ENCODE data around the gene RGS14.

Gene RGS14

DNA sequence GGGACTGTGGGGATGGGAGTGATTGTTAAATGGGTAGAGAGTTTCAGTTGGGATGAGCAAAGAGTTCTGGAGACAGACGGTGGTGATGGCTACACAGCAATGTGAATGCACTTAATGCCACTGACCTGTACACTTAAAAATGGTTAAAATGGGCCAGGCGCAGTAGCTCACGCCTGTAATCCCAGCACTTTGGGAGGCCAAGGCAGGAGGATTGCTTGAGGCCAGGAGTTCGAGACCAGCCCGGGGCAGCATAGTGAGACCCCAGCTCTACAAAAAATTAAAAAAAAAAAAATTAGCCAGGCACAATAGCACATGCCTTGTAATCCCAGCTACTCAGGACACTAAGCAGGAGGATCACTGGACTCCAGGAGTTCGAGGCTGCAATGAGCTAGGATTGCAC, 13.9 kb upstream of the RGS14 start:
- peaks cover 83% of the 10 kb centered on the region for H3K79me2 ChIP-seq (ENCODE audit: insufficient read depth, low read length)
- H3K36me3 ChIP-seq (ENCODE audit: low read length), result peaks cover 15% of the 10 kb centered on the region; the same call in 1 of the 2 replicates
- TF ChIP-seq EZH2phosphoT487 (conservative IDR thresholded peaks at IDR 0.05; ENCODE audit: low read length), result no peak
- TF ChIP-seq, protein P1, sequence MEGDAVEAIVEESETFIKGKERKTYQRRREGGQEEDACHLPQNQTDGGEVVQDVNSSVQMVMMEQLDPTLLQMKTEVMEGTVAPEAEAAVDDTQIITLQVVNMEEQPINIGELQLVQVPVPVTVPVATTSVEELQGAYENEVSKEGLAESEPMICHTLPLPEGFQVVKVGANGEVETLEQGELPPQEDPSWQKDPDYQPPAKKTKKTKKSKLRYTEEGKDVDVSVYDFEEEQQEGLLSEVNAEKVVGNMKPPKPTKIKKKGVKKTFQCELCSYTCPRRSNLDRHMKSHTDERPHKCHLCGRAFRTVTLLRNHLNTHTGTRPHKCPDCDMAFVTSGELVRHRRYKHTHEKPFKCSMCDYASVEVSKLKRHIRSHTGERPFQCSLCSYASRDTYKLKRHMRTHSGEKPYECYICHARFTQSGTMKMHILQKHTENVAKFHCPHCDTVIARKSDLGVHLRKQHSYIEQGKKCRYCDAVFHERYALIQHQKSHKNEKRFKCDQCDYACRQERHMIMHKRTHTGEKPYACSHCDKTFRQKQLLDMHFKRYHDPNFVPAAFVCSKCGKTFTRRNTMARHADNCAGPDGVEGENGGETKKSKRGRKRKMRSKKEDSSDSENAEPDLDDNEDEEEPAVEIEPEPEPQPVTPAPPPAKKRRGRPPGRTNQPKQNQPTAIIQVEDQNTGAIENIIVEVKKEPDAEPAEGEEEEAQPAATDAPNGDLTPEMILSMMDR (IDR thresholded peaks at IDR 0.05; ENCODE audit: insufficient read depth, low read length, poor library complexity, severe bottlenecking), result no peak

DNA sequence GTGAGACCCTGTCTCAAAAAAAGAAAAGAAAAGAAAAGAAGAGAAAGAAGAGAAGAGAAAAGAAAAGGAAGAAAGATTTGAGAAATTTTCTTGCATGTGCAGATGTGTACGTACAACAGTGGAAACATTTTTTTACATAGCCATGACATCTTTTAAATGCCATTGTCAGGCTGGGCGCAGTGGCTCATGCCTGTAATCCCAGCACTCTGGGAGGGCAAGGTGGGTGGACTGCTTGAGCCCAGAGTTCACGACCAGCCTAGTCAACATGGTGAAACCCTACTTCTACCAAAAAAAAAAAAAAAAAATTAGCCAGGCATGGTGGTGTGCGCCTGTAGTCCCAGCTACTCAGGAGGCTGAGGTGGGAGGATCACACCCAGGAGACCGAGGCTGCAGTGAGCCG, 12.8 kb upstream of the RGS14 start:
- no peak overlapping the region for H2AFZ ChIP-seq (ENCODE audit: low read depth, low read length, severe bottlenecking)
- H4K20me1 ChIP-seq (ENCODE audit: low read depth, low read length), result no peaks in the 10 kb centered on the region; the same call in 1 of the 2 replicates
- no peak overlapping the region for H3K4me2 ChIP-seq (ENCODE audit: low read depth, low read length, poor library complexity, severe bottlenecking)
- H3K27ac ChIP-seq (ENCODE audit: low read depth, low read length), result no peak overlapping the region
- H3F3A ChIP-seq (ENCODE audit: insufficient read depth), result no peaks in the 10 kb centered on the region
- H3K36me3 ChIP-seq (ENCODE audit: low read length), result peaks cover 15% of the 10 kb centered on the region; the same call in 1 of the 2 replicates
- H3K9me2 ChIP-seq (replicated peaks; ENCODE audit: insufficient read depth, low read length), result no peaks in the 10 kb centered on the region
- H3K9ac ChIP-seq (ENCODE audit: low read length), result no peak overlapping the region
- no peaks in the 10 kb centered on the region for H3K27me3 ChIP-seq (ENCODE audit: low read length)
- no peak overlapping the region for H3K4me3 ChIP-seq (ENCODE audit: insufficient read depth, low read length, poor library complexity, severe bottlenecking)
- no peak for TF ChIP-seq EZH2phosphoT487 (conservative IDR thresholded peaks at IDR 0.05; ENCODE audit: low read length)
- TF ChIP-seq, protein P1 (IDR thresholded peaks at IDR 0.05; ENCODE audit: insufficient read depth, low read length, poor library complexity, severe bottlenecking), result no peak
- H3K79me2 ChIP-seq (ENCODE audit: insufficient read depth, low read length), result peaks cover 83% of the 10 kb centered on the region
- H3K9me3 ChIP-seq (ENCODE audit: insufficient read depth, low read length), result no peaks in the 10 kb centered on the region

More for the DNA sequence above, 13.9 kb upstream of the RGS14 start:
- no peaks in the 10 kb centered on the region for H3K27me3 ChIP-seq (ENCODE audit: low read length)
- H3K9me3 ChIP-seq (ENCODE audit: insufficient read depth, low read length), result no peaks in the 10 kb centered on the region
- no peak overlapping the region for H3K4me3 ChIP-seq (ENCODE audit: insufficient read depth, low read length, poor library complexity, severe bottlenecking)
- H3K27ac ChIP-seq (ENCODE audit: low read depth, low read length), result no peak overlapping the region
- no peak overlapping the region for H2AFZ ChIP-seq (ENCODE audit: low read depth, low read length, severe bottlenecking)
- H3K9ac ChIP-seq (ENCODE audit: low read length), result no peak overlapping the region
- no peaks in the 10 kb centered on the region; the same call in 1 of the 2 replicates for H4K20me1 ChIP-seq (ENCODE audit: low read depth, low read length)
- no peak overlapping the region for H3K4me2 ChIP-seq (ENCODE audit: low read depth, low read length, poor library complexity, severe bottlenecking)
- H3F3A ChIP-seq (ENCODE audit: insufficient read depth), result no peaks in the 10 kb centered on the region
- no peaks in the 10 kb centered on the region for H3K9me2 ChIP-seq (replicated peaks; ENCODE audit: insufficient read depth, low read length)

DNA sequence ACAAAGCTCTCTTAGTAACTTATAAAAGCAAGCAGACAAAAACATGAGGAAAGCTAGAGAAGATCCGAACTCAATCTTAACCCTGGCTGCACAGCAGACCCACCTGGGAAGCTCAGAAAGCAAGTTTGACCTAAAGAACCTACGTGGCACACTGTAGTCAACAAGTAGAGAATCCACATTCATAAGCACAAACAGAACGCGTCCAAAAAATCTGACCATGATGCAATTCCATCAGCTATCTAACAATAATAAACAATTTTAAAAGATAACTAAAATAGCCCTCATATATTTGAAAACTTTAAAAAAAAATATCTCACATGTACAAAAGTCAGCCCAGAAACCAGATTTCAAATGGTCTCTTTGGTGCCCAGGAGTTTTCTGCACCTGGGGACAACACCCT, 10.9 kb upstream of the RGS14 start:
- no peaks in the 10 kb centered on the region; the same call in 1 of the 2 replicates for H4K20me1 ChIP-seq (ENCODE audit: low read depth, low read length)
- TF ChIP-seq, protein P1 (IDR thresholded peaks at IDR 0.05; ENCODE audit: insufficient read depth, low read length, poor library complexity, severe bottlenecking), result no peak
- TF ChIP-seq EZH2phosphoT487 (conservative IDR thresholded peaks at IDR 0.05; ENCODE audit: low read length), result no peak
- H2AFZ ChIP-seq (ENCODE audit: low read depth, low read length, severe bottlenecking), result no peak overlapping the region
- H3K27ac ChIP-seq (ENCODE audit: low read depth, low read length), result no peak overlapping the region
- H3K4me2 ChIP-seq (ENCODE audit: low read depth, low read length, poor library complexity, severe bottlenecking), result no peak overlapping the region
- H3K9me2 ChIP-seq (replicated peaks; ENCODE audit: insufficient read depth, low read length), result no peaks in the 10 kb centered on the region
- no peak overlapping the region for H3K4me3 ChIP-seq (ENCODE audit: insufficient read depth, low read length, poor library complexity, severe bottlenecking)
- no peaks in the 10 kb centered on the region for H3K27me3 ChIP-seq (ENCODE audit: low read length)
- H3K9ac ChIP-seq (ENCODE audit: low read length), result no peak overlapping the region
- no peaks in the 10 kb centered on the region for H3K9me3 ChIP-seq (ENCODE audit: insufficient read depth, low read length)
- H3K79me2 ChIP-seq (ENCODE audit: insufficient read depth, low read length), result peaks cover 85% of the 10 kb centered on the region
- H3F3A ChIP-seq (ENCODE audit: insufficient read depth), result no peaks in the 10 kb centered on the region
- H3K36me3 ChIP-seq (ENCODE audit: low read length), result peaks cover 9% of the 10 kb centered on the region; the same call in 1 of the 2 replicates
